SH-SY5Y (cell line): ENCODE data around the gene RAB6B.

Source experiments
- GATA2 ChIP-seq: IDR thresholded peaks from 2 replicates; pipeline ENCODE4 v1.6.1; 2011; ENCODE audit warnings: mild to moderate bottlenecking, low read depth, low read length
- GATA3 ChIP-seq: IDR thresholded peaks from 2 replicates; pipeline ENCODE4 v1.6.1; 2011; ENCODE audit warnings: low read depth, mild to moderate bottlenecking, low read length, moderate library complexity

DNA sequence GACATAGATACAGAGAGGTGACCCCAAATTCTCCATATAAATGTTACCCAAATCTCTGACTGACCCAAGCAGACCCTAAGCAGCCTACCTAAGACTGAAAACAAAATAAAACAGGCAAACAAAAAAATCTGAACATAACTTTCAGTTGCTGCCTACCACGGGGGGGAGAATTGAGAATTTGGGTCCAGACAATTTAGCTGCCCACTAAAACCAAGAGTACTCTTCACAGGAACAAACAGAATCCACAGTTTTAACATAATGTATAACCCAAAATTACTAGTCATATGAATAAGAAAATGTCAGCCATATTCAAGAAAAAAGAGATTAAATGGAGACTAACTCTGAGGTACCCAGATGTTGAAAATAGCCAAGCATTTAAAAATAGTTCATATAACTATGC lies 45.6 kb downstream of the RAB6B start:
- no peak for TF ChIP-seq GATA2
- TF ChIP-seq GATA3 = no peak
